CD4-positive, alpha-beta memory T cell (primary cell): Measurements from ENCODE around the gene CST3. TPM values are rescaled to one million over a fixed set of nuclear protein-coding genes. Genes with fewer than 3 reads are reported as not detected.
"Not testable (repeated sequence)": the region's sequence is repeated elsewhere in the genome, so short reads cannot be mapped to it uniquely, and the experiment has no call there.

Source experiments
- CTCF ChIA-PET: fragments of 350-600 bp; sonication (Branson Sonifier 250); formaldehyde crosslinking; loops from one replicate; lab custom pipeline; 2021; ENCODE audit warnings: inconsistent platforms; ENCODE audit not compliant: partially characterized antibody; lab: Charles Lee
- POLR2A ChIA-PET: fragments of 350-600 bp; sonication (Branson Sonifier 250); formaldehyde crosslinking; loops from one replicate; lab custom pipeline; 2021; ENCODE audit not compliant: partially characterized antibody; lab: Charles Lee
- DNase-seq, 5 donors: peaks; one replicate each; pipeline versions ENCODE4 v3.0.0 to v3.0.0-alpha.2; 2020 to 2022; ENCODE audit warnings: mixed read lengths in 1 of 5
- H3K27ac ChIP-seq: one replicate; pipeline ENCODE4 v1.7.0; 2013; ENCODE audit warnings: low read depth, low read length
- H3K27me3 ChIP-seq: 2 replicates; pipeline ENCODE4 v1.7.0; 2013; ENCODE audit warnings: mild to moderate bottlenecking, low read length, moderate library complexity; ENCODE audit not compliant: insufficient read depth
- H3K36me3 ChIP-seq: 2 replicates; pipeline ENCODE4 v1.7.0; 2013; ENCODE audit warnings: mild to moderate bottlenecking, low read length, moderate library complexity; ENCODE audit not compliant: insufficient read depth
- H3K4me1 ChIP-seq: 2 replicates; pipeline ENCODE4 v1.7.0; 2013; ENCODE audit warnings: mild to moderate bottlenecking, low read length, moderate library complexity; ENCODE audit not compliant: insufficient read depth
- H3K4me3 ChIP-seq, 2 donors: one replicate each; pipeline ENCODE4 v1.7.0; 2013; ENCODE audit warnings: low read length in 2 of 2, mild to moderate bottlenecking in 1 of 2
- H3K9me3 ChIP-seq, 2 donors: one replicate each; pipeline ENCODE4 v1.7.0; 2013; ENCODE audit warnings: low read length in 2 of 2, control low read depth in 1 of 2; ENCODE audit not compliant: control insufficient read depth in 1 of 2
- H3K27ac Mint-ChIP-seq, 7 donors: one replicate each; pipeline ENCODE4 v1.8.0; 2020 to 2021; ENCODE audit warnings: mixed read lengths in 7 of 7, mild to moderate bottlenecking in 6 of 7, inconsistent platforms in 3 of 7, moderate library complexity in 3 of 7
- H3K27me3 Mint-ChIP-seq, 2 donors: one replicate each; pipeline ENCODE4 v1.8.0; 2020 to 2021; ENCODE audit warnings: mixed read lengths in 2 of 2
- H3K36me3 Mint-ChIP-seq, 2 donors: one replicate each; pipeline ENCODE4 v1.8.0; 2020 to 2021; ENCODE audit warnings: mixed read lengths in 2 of 2, inconsistent platforms in 1 of 2, mild to moderate bottlenecking in 1 of 2
- H3K4me1 Mint-ChIP-seq, 4 donors: one replicate each; pipeline ENCODE4 v1.8.0; 2020 to 2021; ENCODE audit warnings: mixed read lengths in 4 of 4, mild to moderate bottlenecking in 1 of 4
- H3K4me3 Mint-ChIP-seq, 8 donors: one replicate each; pipeline ENCODE4 v1.8.0; 2020 to 2021; ENCODE audit warnings: mixed read lengths in 8 of 8, mild to moderate bottlenecking in 7 of 8, moderate library complexity in 6 of 8, inconsistent platforms in 3 of 8
- H3K9me3 Mint-ChIP-seq, 8 donors: one replicate each; pipeline ENCODE4 v1.8.0; 2020 to 2021; ENCODE audit warnings: mixed read lengths in 8 of 8, mild to moderate bottlenecking in 5 of 8, inconsistent platforms in 3 of 8, moderate library complexity in 1 of 8
- intact Hi-C: fragments of 100-400 bp; cut with micrococcal nuclease; formaldehyde crosslinking; loops from one replicate; pipeline ENCODE4 v1.15.1; 2023
- polyA plus RNA-seq, 2 donors: library from polyadenylated mRNA; unstranded; fragments of 300-500 nt; fragmentation: Illumina TruSeq; gene quantifications; one replicate each; pipeline ENCODE4 v1.2.3, GENCODE V29; 2021
- total RNA-seq, 2 experiments: library from RNA; stranded (reverse); gene quantifications; one replicate each; pipeline ENCODE4 v1.2.3, GENCODE V29; 2021

Gene CST3
- 1 to 10 TPM; 8.1 to 8.3 TPM for total RNA-seq
- polyA plus RNA-seq: 1 to 10 TPM in 1 of 2 donors, under 1 TPM in 1; 0.31 to 4.2 TPM

- Histone ChIP-seq H3K36me3 (no peaks in the 10 kb centered on the region), H3K27me3 (no peaks in the 10 kb centered on the region), H3K4me1 (no peaks in the 10 kb centered on the region), H3K27ac (no peak within 1 kb of the TSS), H3K9me3 (no peaks in the 10 kb centered on the region), H3K4me3 (no peak within 1 kb of the TSS)
- Mint-ChIP-seq H3K36me3 (no peaks in the 10 kb centered on the region), H3K4me1 (peaks cover 2 to 9% (median 3%) of the 10 kb centered on the region in 4 donors), H3K4me3 (peak within 1 kb of the TSS in 4 of 8 donors; percentile 17 to 64 (median 38)), H3K27me3 (peaks cover 18 to 20% of the 10 kb centered on the region in 2 donors), H3K27ac (no peak within 1 kb of the TSS), H3K9me3 (no peaks in the 10 kb centered on the region)
- intact Hi-C loops: no loop called here
- DNase-seq: no peak
- ChIA-PET POLR2A (no interaction called here), CTCF (no interaction called here)
Observed at GRCh38 chr20:23637282-23638221, at the start of gene CST3. Gene CST3, minus strand, starts transcription at chr20:23637955. Its CDS starts 93 bp downstream, at chr20:23637862.

- intact Hi-C loops: no loop called here
- CTCF ChIA-PET: no interaction called here
Observed at GRCh38 chr20:23686046-23686750, 48.4 kb upstream of the CST3 start.

GRCh38 chr20:23685529-23685896 lies 47.8 kb upstream of the CST3 start:
- H3K36me3 Mint-ChIP-seq, H3K27me3 ChIP-seq, H3K4me1 Mint-ChIP-seq, DNase-seq, H3K27me3 Mint-ChIP-seq, H3K27ac ChIP-seq, H3K4me3 Mint-ChIP-seq, intact Hi-C loops, CTCF ChIA-PET, H3K4me1 ChIP-seq, H3K9me3 Mint-ChIP-seq, H3K4me3 ChIP-seq, POLR2A ChIA-PET, H3K27ac Mint-ChIP-seq, H3K9me3 ChIP-seq, H3K36me3 ChIP-seq: not testable (repeated sequence)

More at GRCh38 chr20:23686046-23686750, 48.4 kb upstream of the CST3 start:
- Histone ChIP-seq H3K9me3 (no peaks in the 10 kb centered on the region), H3K27ac (no peak overlapping the region), H3K36me3 (no peaks in the 10 kb centered on the region), H3K4me3 (no peak overlapping the region), H3K4me1 (no peaks in the 10 kb centered on the region), H3K27me3 (no peaks in the 10 kb centered on the region)
- Mint-ChIP-seq H3K4me1 (no peaks in the 10 kb centered on the region), H3K4me3 (no peak overlapping the region), H3K27me3 (peaks cover 3 to 5% of the 10 kb centered on the region in 2 donors), H3K9me3 (no peaks in the 10 kb centered on the region), H3K27ac (no peak overlapping the region), H3K36me3 (no peaks in the 10 kb centered on the region)
- POLR2A ChIA-PET: no interaction called here
- DNase-seq: no peak

GRCh38 chr20:23684261-23684660 lies 46.5 kb upstream of the CST3 start:
- ChIA-PET CTCF (no interaction called here), POLR2A (no interaction called here)
- Histone ChIP-seq H3K4me1 (no peaks in the 10 kb centered on the region), H3K4me3 (no peak overlapping the region), H3K27me3 (no peaks in the 10 kb centered on the region), H3K9me3 (no peaks in the 10 kb centered on the region), H3K36me3 (no peaks in the 10 kb centered on the region), H3K27ac (no peak overlapping the region)
- intact Hi-C loops: no loop called here
- H3K27ac Mint-ChIP-seq: no peak overlapping the region
- no peak for DNase-seq
- no peaks in the 10 kb centered on the region for H3K4me1 Mint-ChIP-seq
- no peaks in the 10 kb centered on the region for H3K36me3 Mint-ChIP-seq
- H3K4me3 Mint-ChIP-seq: no peak overlapping the region
- H3K27me3 Mint-ChIP-seq: peaks cover 7 to 11% of the 10 kb centered on the region in 2 donors
- no peaks in the 10 kb centered on the region for H3K9me3 Mint-ChIP-seq

- peaks cover 10 to 11% of the 10 kb centered on the region in 2 donors for H3K27me3 Mint-ChIP-seq
Observed at GRCh38 chr20:23683807-23684206, 46.1 kb upstream of the CST3 start.

GRCh38 chr20:23683281-23683680 lies 45.5 kb upstream of the CST3 start:
- Mint-ChIP-seq H3K27me3 (peaks cover 11% of the 10 kb centered on the region in 2 donors), H3K27ac (no peak overlapping the region)

More at GRCh38 chr20:23683807-23684206, 46.1 kb upstream of the CST3 start:
- no peak overlapping the region for H3K4me3 Mint-ChIP-seq
- DNase-seq: no peak
- Histone ChIP-seq H3K9me3 (no peaks in the 10 kb centered on the region), H3K27me3 (no peaks in the 10 kb centered on the region), H3K27ac (no peak overlapping the region), H3K4me3 (no peak overlapping the region), H3K4me1 (no peaks in the 10 kb centered on the region), H3K36me3 (no peaks in the 10 kb centered on the region)
- CTCF ChIA-PET: no interaction called here
- intact Hi-C loops: no loop called here
- H3K36me3 Mint-ChIP-seq: no peaks in the 10 kb centered on the region
- no peaks in the 10 kb centered on the region for H3K9me3 Mint-ChIP-seq
- no peak overlapping the region for H3K27ac Mint-ChIP-seq
- POLR2A ChIA-PET: no interaction called here
- no peaks in the 10 kb centered on the region for H3K4me1 Mint-ChIP-seq

GRCh38 chr20:23680146-23680545 lies 42.4 kb upstream of the CST3 start:
- Histone ChIP-seq H3K27ac (no peak overlapping the region), H3K4me1 (no peaks in the 10 kb centered on the region), H3K4me3 (no peak overlapping the region), H3K36me3 (no peaks in the 10 kb centered on the region), H3K27me3 (no peaks in the 10 kb centered on the region), H3K9me3 (no peaks in the 10 kb centered on the region)
- no peaks in the 10 kb centered on the region for H3K4me1 Mint-ChIP-seq
- no peak overlapping the region for H3K27ac Mint-ChIP-seq
- H3K27me3 Mint-ChIP-seq: peaks cover 6 to 11% of the 10 kb centered on the region in 2 donors
- no peaks in the 10 kb centered on the region for H3K36me3 Mint-ChIP-seq
- no peak overlapping the region for H3K4me3 Mint-ChIP-seq
- CTCF ChIA-PET: no interaction called here
- POLR2A ChIA-PET: no interaction called here
- no peak for DNase-seq
- intact Hi-C loops: no loop called here
- peaks cover 0 to 2% (median 0%) of the 10 kb centered on the region in 8 donors for H3K9me3 Mint-ChIP-seq

More at GRCh38 chr20:23683281-23683680, 45.5 kb upstream of the CST3 start:
- Histone ChIP-seq H3K4me3 (no peak overlapping the region), H3K9me3 (no peaks in the 10 kb centered on the region), H3K4me1 (no peaks in the 10 kb centered on the region), H3K36me3 (no peaks in the 10 kb centered on the region), H3K27ac (no peak overlapping the region), H3K27me3 (no peaks in the 10 kb centered on the region)
- H3K4me3 Mint-ChIP-seq: no peak overlapping the region
- CTCF ChIA-PET: no interaction called here
- H3K9me3 Mint-ChIP-seq: no peaks in the 10 kb centered on the region
- intact Hi-C loops: no loop called here
- no peak for DNase-seq
- POLR2A ChIA-PET: no interaction called here
- no peaks in the 10 kb centered on the region for H3K4me1 Mint-ChIP-seq
- H3K36me3 Mint-ChIP-seq: no peaks in the 10 kb centered on the region
